ENCODE measurements around the gene POLR3A.

Gene POLR3A

GRCh38 chr10:77941790-77942189, 87.5 kb downstream of the POLR3A start:
- no peak overlapping the region for H3K9ac ChIP-seq (ENCODE audit: low read depth, low read length)
- H3K9me3 ChIP-seq (ENCODE audit: control insufficient read depth, insufficient read depth, low read length), result no peaks in the 10 kb centered on the region
- peaks cover 13% of the 10 kb centered on the region for H3K4me1 ChIP-seq (ENCODE audit: control insufficient read depth, insufficient read depth, low read length)
- no peaks in the 10 kb centered on the region for H3K27me3 ChIP-seq (ENCODE audit: control insufficient read depth, insufficient read depth, low read length)
- H3K4me3 ChIP-seq (ENCODE audit: low read depth, low read length), result no peak overlapping the region
- no peaks in the 10 kb centered on the region for H3K36me3 ChIP-seq (ENCODE audit: control insufficient read depth, insufficient read depth, low read length)
- H3K27ac ChIP-seq (ENCODE audit: low read depth, low read length), result no peak overlapping the region

GRCh38 chr10:77940627-77941026, 88.7 kb downstream of the POLR3A start:
- Histone ChIP-seq H3K27me3 (ENCODE audit: control insufficient read depth, insufficient read depth, low read length) (no peaks in the 10 kb centered on the region), H3K9ac (ENCODE audit: low read depth, low read length) (no peak overlapping the region), H3K4me1 (ENCODE audit: control insufficient read depth, insufficient read depth, low read length) (peaks cover 13% of the 10 kb centered on the region), H3K9me3 (ENCODE audit: control insufficient read depth, insufficient read depth, low read length) (no peaks in the 10 kb centered on the region), H3K4me3 (ENCODE audit: low read depth, low read length) (no peak overlapping the region), H3K36me3 (ENCODE audit: control insufficient read depth, insufficient read depth, low read length) (no peaks in the 10 kb centered on the region), H3K27ac (ENCODE audit: low read depth, low read length) (no peak overlapping the region)

DNA sequence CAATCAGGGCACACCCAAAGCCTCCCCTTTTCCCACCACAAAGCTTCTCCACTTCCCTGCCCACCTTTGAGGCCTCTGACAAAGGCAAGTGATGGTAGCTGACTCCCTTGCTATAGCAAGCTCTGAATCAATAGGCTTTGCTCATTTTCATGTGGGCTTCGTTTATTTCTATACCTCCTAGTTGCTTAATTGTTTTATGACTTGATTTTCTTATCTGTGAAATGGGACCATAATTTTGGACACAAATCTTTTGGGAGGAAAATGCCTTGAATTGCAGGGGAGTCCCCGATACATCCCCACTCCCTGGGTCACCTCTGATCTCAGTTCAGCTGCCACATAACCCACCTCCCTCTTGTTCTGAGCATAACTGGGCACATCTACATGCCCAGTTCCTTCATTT, 89.1 kb downstream of the POLR3A start:
- Histone ChIP-seq H3K9me3 (ENCODE audit: control insufficient read depth, insufficient read depth, low read length) (no peaks in the 10 kb centered on the region), H3K4me1 (ENCODE audit: control insufficient read depth, insufficient read depth, low read length) (peaks cover 13% of the 10 kb centered on the region), H3K36me3 (ENCODE audit: control insufficient read depth, insufficient read depth, low read length) (no peaks in the 10 kb centered on the region), H3K27ac (ENCODE audit: low read depth, low read length) (no peak overlapping the region), H3K27me3 (ENCODE audit: control insufficient read depth, insufficient read depth, low read length) (no peaks in the 10 kb centered on the region), H3K9ac (ENCODE audit: low read depth, low read length) (no peak overlapping the region), H3K4me3 (ENCODE audit: low read depth, low read length) (no peak overlapping the region)

GRCh38 chr10:77939561-77940001, 89.7 kb downstream of the POLR3A start:
- Histone ChIP-seq H3K9ac (ENCODE audit: low read depth, low read length) (no peak overlapping the region), H3K27me3 (ENCODE audit: control insufficient read depth, insufficient read depth, low read length) (no peaks in the 10 kb centered on the region), H3K36me3 (ENCODE audit: control insufficient read depth, insufficient read depth, low read length) (no peaks in the 10 kb centered on the region), H3K27ac (ENCODE audit: low read depth, low read length) (peak overlapping the region; percentile 39), H3K9me3 (ENCODE audit: control insufficient read depth, insufficient read depth, low read length) (no peaks in the 10 kb centered on the region), H3K4me1 (ENCODE audit: control insufficient read depth, insufficient read depth, low read length) (peaks cover 13% of the 10 kb centered on the region), H3K4me3 (ENCODE audit: low read depth, low read length) (no peak overlapping the region)

DNA sequence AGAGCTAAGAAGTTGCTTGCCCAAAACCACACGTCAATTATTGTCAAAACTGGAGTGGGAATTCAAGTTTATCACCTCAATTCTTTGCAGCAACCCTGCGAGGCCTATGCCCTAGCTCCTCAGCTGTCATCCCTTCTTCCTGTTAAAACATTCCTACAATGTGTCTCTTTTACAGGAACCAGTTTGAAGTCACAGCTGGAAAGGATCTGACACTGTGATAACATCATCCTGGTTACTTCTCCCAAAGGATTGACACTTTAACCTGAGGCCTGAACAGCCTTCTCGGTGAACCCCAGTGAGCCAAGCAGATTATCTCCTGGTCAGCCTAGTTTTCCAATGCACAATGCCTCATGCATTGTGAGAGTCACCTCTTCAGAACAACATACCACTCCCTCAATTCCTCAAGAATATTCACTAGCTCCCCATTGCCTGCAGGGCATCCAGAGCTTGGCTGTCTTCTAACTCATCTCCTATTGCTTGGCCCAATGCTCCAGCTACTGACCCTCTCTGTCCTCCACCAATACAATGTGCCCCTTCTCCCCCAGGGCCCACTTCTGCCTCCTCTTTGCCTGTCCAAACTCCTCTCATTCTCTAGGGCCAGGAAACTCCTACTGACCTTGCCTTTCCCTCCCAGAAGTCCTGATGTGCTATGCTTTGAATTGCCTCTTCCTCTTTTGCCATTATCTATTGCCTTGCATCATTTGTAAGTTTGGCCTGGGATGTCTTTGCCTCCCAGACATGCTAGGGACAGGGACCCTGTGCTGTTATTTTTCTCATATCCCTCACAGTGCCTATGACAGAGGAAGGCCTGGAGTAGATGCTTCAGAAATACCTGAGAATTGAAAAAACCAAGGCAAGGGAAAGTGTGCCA, 92.4 kb downstream of the POLR3A start:
- no peak overlapping the region for H3K9ac ChIP-seq (ENCODE audit: low read depth, low read length)
- H3K27ac ChIP-seq (ENCODE audit: low read depth, low read length), result no peak overlapping the region
- no peak overlapping the region for H3K4me3 ChIP-seq (ENCODE audit: low read depth, low read length)

GRCh38 chr10:77932016-77932715, 97.1 kb downstream of the POLR3A start:
- Histone ChIP-seq H3K4me3 (ENCODE audit: low read depth, low read length) (no peak overlapping the region), H3K9ac (ENCODE audit: low read depth, low read length) (no peak overlapping the region), H3K27me3 (ENCODE audit: control insufficient read depth, insufficient read depth, low read length) (peaks cover 9% of the 10 kb centered on the region; the same call in 1 of the 2 replicates), H3K27ac (ENCODE audit: low read depth, low read length) (no peak overlapping the region), H3K4me1 (ENCODE audit: control insufficient read depth, insufficient read depth, low read length) (0 out of 2 replicates have a peak, but pooled peaks cover 6% of the 10 kb centered on the region), H3K36me3 (ENCODE audit: control insufficient read depth, insufficient read depth, low read length) (no peaks in the 10 kb centered on the region), H3K9me3 (ENCODE audit: control insufficient read depth, insufficient read depth, low read length) (no peaks in the 10 kb centered on the region)

More for the DNA sequence above, 92.4 kb downstream of the POLR3A start:
- H3K4me1 ChIP-seq (ENCODE audit: control insufficient read depth, insufficient read depth, low read length), result peaks cover 7% of the 10 kb centered on the region; the same call in 1 of the 2 replicates
- no peaks in the 10 kb centered on the region for H3K9me3 ChIP-seq (ENCODE audit: control insufficient read depth, insufficient read depth, low read length)
- no peaks in the 10 kb centered on the region for H3K36me3 ChIP-seq (ENCODE audit: control insufficient read depth, insufficient read depth, low read length)
- no peaks in the 10 kb centered on the region for H3K27me3 ChIP-seq (ENCODE audit: control insufficient read depth, insufficient read depth, low read length)

- Histone ChIP-seq H3K9me3 (ENCODE audit: control insufficient read depth, insufficient read depth, low read length) (no peaks in the 10 kb centered on the region), H3K9ac (ENCODE audit: low read depth, low read length) (0 out of 2 replicates have a peak overlapping the region, but pooled peaks have one; percentile 22), H3K27ac (ENCODE audit: low read depth, low read length) (peak overlapping the region; percentile 30), H3K4me3 (ENCODE audit: low read depth, low read length) (peak overlapping the region; percentile 76), H3K27me3 (ENCODE audit: control insufficient read depth, insufficient read depth, low read length) (peaks cover 9% of the 10 kb centered on the region; the same call in 1 of the 2 replicates), H3K36me3 (ENCODE audit: control insufficient read depth, insufficient read depth, low read length) (0 out of 2 replicates have a peak, but pooled peaks cover 4% of the 10 kb centered on the region), H3K4me1 (ENCODE audit: control insufficient read depth, insufficient read depth, low read length) (peaks cover 32% of the 10 kb centered on the region)
These were observed 101.7 kb downstream of the POLR3A start for GRCh38 chr10:77927402-77928246.

GRCh38 chr10:77926566-77927401, 102.5 kb downstream of the POLR3A start, which contains the start of gene DLG5:
DLG5 (minus strand) TSS chr10:77926755; CDS start chr10:77926520, 235 bp downstream.
- Histone ChIP-seq H3K27ac (ENCODE audit: low read depth, low read length) (peak within 1 kb of the TSS; percentile 56), H3K9me3 (ENCODE audit: control insufficient read depth, insufficient read depth, low read length) (no peaks in the 10 kb centered on the region), H3K9ac (ENCODE audit: low read depth, low read length) (peak within 1 kb of the TSS; percentile 82), H3K4me3 (ENCODE audit: low read depth, low read length) (peak within 1 kb of the TSS; percentile 76), H3K4me1 (ENCODE audit: control insufficient read depth, insufficient read depth, low read length) (peaks cover 32% of the 10 kb centered on the region), H3K36me3 (ENCODE audit: control insufficient read depth, insufficient read depth, low read length) (0 out of 2 replicates have a peak, but pooled peaks cover 9% of the 10 kb centered on the region), H3K27me3 (ENCODE audit: control insufficient read depth, insufficient read depth, low read length) (peaks cover 9% of the 10 kb centered on the region; the same call in 1 of the 2 replicates)

GRCh38 chr10:77925795-77926565, 103.3 kb downstream of the POLR3A start:
- Histone ChIP-seq H3K9me3 (ENCODE audit: control insufficient read depth, insufficient read depth, low read length) (no peaks in the 10 kb centered on the region), H3K36me3 (ENCODE audit: control insufficient read depth, insufficient read depth, low read length) (0 out of 2 replicates have a peak, but pooled peaks cover 9% of the 10 kb centered on the region), H3K4me3 (ENCODE audit: low read depth, low read length) (peak overlapping the region; percentile 76), H3K9ac (ENCODE audit: low read depth, low read length) (peak overlapping the region; percentile 82), H3K27me3 (ENCODE audit: control insufficient read depth, insufficient read depth, low read length) (peaks cover 9% of the 10 kb centered on the region; the same call in 1 of the 2 replicates), H3K27ac (ENCODE audit: low read depth, low read length) (peak overlapping the region; percentile 56), H3K4me1 (ENCODE audit: control insufficient read depth, insufficient read depth, low read length) (peaks cover 32% of the 10 kb centered on the region)
